Stimulated activated CD8-positive, alpha-beta memory T cell treated with anti-CD3 and anti-CD28 coated beads, Interleukin-7, amount 100 ng/mL, for 1 hour (primary cell): ENCODE data around the gene PTAR1.
"Not testable (repeated sequence)": the region's sequence is repeated elsewhere in the genome, so short reads cannot be mapped to it uniquely, and the experiment has no call there.

ENCODE experiments used
- DNase-seq, 2 donors: peaks; one replicate each; pipeline ENCODE4 v3.0.0-alpha.2; 2020; ENCODE audit warnings: low read depth in 2 of 2

PTAR1 gene

GRCh38 chr9:69759421-69760277, at the start of gene PTAR1:
Gene PTAR1, minus strand, starts transcription at chr9:69760011. Its CDS starts 73 bp downstream, at chr9:69759938.
- DNase-seq: peak; percentile 74 to 79

DNA sequence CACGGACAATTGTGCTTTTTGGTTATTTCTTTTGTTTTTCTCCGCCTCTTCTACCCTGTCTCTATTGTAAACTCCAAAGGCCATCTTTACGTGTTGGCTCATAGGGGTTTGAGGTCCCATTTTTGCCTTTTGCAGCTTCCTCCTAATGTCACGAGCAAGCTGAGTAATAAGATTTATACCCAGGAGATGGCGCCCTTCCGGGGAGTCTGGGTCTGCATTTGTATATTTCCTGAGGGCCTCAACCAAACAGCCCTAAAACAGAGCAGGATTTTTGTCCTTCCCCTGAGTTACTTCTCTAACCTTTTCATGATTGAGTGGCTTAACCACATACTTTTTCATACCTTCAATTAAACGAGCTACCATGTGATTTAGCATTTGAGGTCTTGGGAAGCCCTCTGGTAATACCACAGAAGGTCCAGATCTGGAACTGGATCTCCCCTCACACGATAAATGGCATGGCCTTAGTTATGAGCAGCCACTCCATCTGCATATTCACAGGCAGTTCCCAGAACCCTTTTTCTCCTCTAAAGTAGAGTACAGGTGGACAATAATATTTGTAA, 49.6 kb upstream of the PTAR1 start:
- DNase-seq: peak in 1 of 2 donors; percentile 11

- no peak for DNase-seq
Measured at GRCh38 chr9:69806627-69807026, 46.8 kb upstream of the PTAR1 start.

DNA sequence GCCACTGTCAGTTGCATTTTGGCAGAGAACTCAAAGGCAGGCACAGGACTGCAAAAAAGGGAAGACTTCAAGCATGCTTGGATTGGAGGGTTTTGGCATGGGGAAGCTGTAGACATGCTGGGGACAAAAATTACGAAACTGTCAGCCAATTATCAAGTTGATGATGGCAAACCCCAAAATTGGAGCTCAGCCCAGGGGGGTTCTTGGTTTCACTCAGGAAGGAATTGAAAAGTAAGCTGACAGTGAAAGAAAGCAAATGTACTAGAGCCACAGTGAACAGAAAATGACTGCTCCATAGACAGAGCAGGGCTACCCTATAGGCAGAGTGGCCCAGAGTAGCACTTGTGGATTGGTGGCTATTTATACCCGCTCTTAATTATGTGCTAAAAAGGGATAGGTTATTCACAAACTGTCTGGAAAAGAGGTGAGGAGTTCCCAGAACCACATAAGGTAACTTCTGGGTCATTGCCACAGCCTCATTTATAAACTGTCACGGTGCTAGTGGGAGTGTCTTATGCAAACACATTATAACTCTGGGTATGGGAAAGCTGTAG, 46.2 kb upstream of the PTAR1 start:
- no peak for DNase-seq

- DNase-seq: no peak
Measured at GRCh38 chr9:69801989-69802388, 42.2 kb upstream of the PTAR1 start.

GRCh38 chr9:69800027-69800426, 40.2 kb upstream of the PTAR1 start:
- not testable (repeated sequence) for DNase-seq

GRCh38 chr9:69799521-69799920, 39.7 kb upstream of the PTAR1 start:
- DNase-seq: not testable (repeated sequence)

DNA sequence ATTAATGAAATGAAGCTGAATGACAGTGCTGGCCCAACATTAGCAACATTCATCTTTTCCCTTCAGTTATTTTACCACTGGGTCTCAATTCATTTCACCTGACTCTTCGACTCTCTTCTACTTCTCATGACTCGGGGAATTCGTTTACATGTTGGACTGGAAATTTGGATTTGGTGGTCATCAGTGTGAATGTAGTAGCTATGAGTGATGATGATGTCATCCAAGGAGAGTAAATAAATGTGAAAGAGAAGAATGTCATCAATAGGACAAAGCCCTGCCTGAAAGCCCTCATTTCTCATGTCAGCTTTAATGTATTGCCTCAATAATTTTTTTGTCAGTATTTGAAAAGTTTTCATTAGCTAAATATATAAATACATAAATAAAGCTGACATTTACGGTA, 38.9 kb upstream of the PTAR1 start:
- DNase-seq: no peak

- DNase-seq: no peak
Measured at GRCh38 chr9:69797675-69798074, 37.9 kb upstream of the PTAR1 start.

GRCh38 chr9:69794356-69794755, 34.5 kb upstream of the PTAR1 start:
- no peak for DNase-seq

DNA sequence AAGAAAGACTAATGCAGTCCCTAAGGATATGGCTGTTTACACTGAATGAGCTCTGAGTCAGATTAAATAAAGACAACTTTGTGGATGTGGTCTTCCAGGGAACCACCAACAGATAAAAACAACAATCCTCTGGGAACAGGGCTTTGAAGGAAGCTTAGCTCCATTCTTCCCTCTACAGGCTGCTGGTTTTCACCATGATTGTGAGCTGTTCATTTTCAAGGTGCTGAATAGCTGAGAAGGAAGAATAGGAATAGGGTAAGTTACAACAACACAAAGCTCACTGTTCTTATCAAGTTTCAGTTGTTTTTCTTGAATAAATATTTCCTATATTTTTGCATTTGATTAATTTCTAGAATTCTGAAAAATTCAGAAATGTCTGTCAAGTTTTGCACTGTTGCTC, 25.9 kb upstream of the PTAR1 start:
- DNase-seq: no peak

- no peak for DNase-seq
Measured at GRCh38 chr9:69773258-69773657, 13.4 kb upstream of the PTAR1 start.

DNA sequence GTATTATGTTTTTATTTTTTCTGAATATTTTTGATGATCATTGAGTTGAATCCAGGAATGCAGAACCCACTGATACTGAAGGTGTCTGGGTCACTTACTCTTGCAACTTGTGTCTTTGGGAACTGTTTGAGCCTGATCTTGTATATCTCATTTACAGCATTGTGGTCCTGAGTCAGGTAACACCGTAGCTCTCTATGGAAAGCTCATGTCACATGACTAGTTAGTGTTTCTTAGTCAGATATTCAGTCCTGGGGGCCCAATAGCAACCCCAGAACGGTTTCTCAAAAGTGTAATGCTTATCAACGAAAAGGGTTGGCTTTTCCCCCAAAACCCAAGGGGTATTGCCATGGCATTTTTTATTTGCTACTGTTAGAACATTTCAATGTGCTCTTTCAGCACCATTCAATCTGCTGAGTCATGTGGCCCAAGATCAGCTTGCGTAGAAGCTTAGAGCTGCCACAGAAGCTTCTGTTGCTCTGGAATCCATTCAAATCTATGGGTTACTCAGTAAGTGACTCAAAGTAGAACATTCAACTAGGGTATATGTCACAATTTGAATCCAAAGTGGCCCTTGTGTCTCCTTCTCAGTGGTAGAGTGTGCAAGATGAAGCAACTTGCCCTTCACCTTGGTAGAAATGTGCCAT, 12.1 kb upstream of the PTAR1 start:
- DNase-seq: no peak

- DNase-seq: no peak
Measured at GRCh38 chr9:69768716-69769115, 8.9 kb upstream of the PTAR1 start.

DNA sequence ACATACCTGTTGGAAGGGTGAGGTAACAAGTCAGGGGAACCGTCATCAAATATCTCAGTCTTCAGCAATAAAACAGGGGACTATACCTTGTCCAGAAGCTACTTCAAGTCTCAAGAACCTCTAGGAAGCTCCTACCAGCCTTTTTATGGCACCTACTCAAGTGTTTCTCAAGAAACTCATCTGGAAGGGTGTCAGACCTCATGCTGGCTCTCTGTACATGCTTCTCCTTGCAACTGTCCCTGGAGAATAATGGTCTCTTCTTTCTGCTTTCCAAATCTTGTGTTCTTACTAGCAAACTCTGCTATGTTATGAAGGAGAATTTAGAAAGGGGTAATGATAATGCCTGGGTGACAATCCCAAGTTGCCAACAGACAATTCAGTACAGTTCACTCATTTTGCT, 8.3 kb upstream of the PTAR1 start:
- DNase-seq: no peak

- not testable (repeated sequence) for DNase-seq
Measured at GRCh38 chr9:69763862-69764261, 4.1 kb upstream of the PTAR1 start.

- no peak for DNase-seq
Measured at GRCh38 chr9:69762527-69762926, 2.7 kb upstream of the PTAR1 start.

- DNase-seq: peak in 1 of 2 donors; percentile 4
Measured at GRCh38 chr9:69760278-69760610, 433 bp upstream of the PTAR1 start.

GRCh38 chr9:69759021-69759420, 790 bp downstream of the PTAR1 start:
- no peak for DNase-seq

GRCh38 chr9:69757996-69758675, 1.7 kb downstream of the PTAR1 start:
- DNase-seq: no peak

- DNase-seq: no peak
Measured at GRCh38 chr9:69755205-69755604, 4.6 kb downstream of the PTAR1 start.

DNA sequence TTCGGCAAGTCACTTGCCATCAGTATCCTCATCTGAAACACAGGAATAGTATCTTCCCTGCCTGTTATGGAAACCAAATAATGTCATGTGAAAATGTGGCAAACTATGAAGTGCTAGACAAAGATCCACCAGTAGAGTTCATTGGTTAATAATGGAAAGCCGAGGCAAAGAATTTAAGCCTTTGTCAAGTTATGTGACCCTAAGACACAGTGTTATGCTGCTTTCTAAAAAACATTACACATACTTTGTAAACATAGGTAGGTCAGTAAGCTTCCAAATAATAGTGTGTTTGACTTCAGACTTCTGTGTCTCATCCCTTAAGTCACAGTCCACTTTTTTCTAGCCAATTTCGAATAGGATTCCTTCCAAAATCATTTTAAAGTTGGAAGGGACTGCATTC, 6.0 kb downstream of the PTAR1 start:
- DNase-seq: no peak
